ENCODE results near the gene FANCI. TPM values are rescaled to one million over a fixed set of nuclear protein-coding genes. Genes with fewer than 3 reads are reported as not detected.

The FANCI gene
- total RNA-seq, 2 donors from 2014 or later = 1.0 to 7.3 TPM

DNA sequence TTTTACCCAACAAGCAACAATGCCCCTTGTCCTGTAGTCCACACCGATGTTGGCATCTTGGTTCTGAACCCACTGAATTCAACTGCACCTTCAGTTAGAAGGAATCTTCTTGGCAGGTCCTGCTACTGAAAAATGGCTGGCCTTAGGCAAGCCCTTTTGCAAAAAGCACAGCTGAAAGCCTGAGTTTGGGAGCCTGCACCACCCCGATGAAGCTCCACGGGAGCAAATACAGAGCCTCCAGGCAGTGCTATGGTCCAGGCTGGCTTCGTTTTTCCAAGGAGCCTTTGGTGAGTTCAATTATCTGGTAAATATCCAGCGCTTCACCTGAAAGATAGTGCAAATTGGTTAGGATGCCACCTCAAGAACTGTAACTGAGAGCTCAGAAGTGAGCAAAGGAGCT, 72.7 kb downstream of the FANCI start:
- 82 to 90% methylated on average over 5 of the region's 5 CpGs for WGBS, 2 donors
- Histone ChIP-seq H3K27me3 (no peaks in the 10 kb centered on the region), H3K36me3 (replicated peaks in 1 of 2; ENCODE audit: insufficient read depth in 1 of 2, low read depth in 2 of 2) (peaks cover 13 to 37% of the 10 kb centered on the region in 2 donors), H3K27ac (no peak overlapping the region), H3K4me3 (no peak overlapping the region), H3K4me1 (no peaks in the 10 kb centered on the region), H3K9me3 (no peaks in the 10 kb centered on the region)
- DNase-seq (no peak), ATAC-seq (no peak)
- intact Hi-C loops (cut with DNase I) = no loop called here
- TF ChIP-seq, protein P1, sequence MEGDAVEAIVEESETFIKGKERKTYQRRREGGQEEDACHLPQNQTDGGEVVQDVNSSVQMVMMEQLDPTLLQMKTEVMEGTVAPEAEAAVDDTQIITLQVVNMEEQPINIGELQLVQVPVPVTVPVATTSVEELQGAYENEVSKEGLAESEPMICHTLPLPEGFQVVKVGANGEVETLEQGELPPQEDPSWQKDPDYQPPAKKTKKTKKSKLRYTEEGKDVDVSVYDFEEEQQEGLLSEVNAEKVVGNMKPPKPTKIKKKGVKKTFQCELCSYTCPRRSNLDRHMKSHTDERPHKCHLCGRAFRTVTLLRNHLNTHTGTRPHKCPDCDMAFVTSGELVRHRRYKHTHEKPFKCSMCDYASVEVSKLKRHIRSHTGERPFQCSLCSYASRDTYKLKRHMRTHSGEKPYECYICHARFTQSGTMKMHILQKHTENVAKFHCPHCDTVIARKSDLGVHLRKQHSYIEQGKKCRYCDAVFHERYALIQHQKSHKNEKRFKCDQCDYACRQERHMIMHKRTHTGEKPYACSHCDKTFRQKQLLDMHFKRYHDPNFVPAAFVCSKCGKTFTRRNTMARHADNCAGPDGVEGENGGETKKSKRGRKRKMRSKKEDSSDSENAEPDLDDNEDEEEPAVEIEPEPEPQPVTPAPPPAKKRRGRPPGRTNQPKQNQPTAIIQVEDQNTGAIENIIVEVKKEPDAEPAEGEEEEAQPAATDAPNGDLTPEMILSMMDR (IDR thresholded peaks at IDR 0.05) = no peak
- no peak for TF ChIP-seq POLR2A (IDR thresholded peaks at IDR 0.05)

GRCh38 chr15:89317186-89317720, 73.5 kb downstream of the FANCI start:
- TF ChIP-seq, protein P1 (IDR thresholded peaks at IDR 0.05) = no peak
- no peak for TF ChIP-seq POLR2A (IDR thresholded peaks at IDR 0.05)
- intact Hi-C loops (cut with DNase I) = no loop called here
- Histone ChIP-seq H3K36me3 (replicated peaks in 1 of 2; ENCODE audit: insufficient read depth in 1 of 2, low read depth in 2 of 2) (peaks cover 13 to 42% of the 10 kb centered on the region in 2 donors), H3K4me3 (no peak overlapping the region), H3K4me1 (no peaks in the 10 kb centered on the region), H3K27ac (no peak overlapping the region), H3K27me3 (no peaks in the 10 kb centered on the region), H3K9me3 (no peaks in the 10 kb centered on the region)
- no peak for ATAC-seq
- WGBS, 2 donors = 77 to 84% methylated on average over 4 of the region's 4 CpGs
- no peak for DNase-seq

GRCh38 chr15:89319678-89320077, 75.9 kb downstream of the FANCI start:
- H3K36me3 ChIP-seq (replicated peaks in 1 of 2; ENCODE audit: insufficient read depth in 1 of 2, low read depth in 2 of 2) = peaks cover 27 to 63% of the 10 kb centered on the region in 2 donors

DNA sequence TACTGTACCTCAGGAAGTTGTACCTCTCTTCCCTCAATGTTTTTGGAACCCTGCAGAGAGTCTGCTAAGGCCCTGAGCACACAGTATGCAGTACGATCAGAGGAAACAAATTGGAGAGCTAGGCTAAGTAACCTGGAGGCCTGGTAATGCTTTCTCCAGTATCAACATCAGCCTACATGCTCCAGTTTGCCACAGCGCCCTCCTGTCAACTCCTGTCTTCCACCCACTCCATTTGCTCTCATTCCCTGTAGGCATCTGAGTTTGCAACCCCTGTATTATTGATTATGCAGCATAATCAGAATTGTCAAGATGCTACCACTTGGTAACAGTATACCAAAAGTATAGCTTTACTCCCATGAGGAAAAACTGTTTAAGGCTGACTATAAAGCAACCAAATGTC, 76.4 kb downstream of the FANCI start:
- no peak overlapping the region for H3K27ac ChIP-seq
- no peak for DNase-seq
- no peak for ATAC-seq
- no peak overlapping the region for H3K4me3 ChIP-seq
- H3K27me3 ChIP-seq = no peaks in the 10 kb centered on the region
- peaks cover 27 to 64% of the 10 kb centered on the region in 2 donors for H3K36me3 ChIP-seq (replicated peaks in 1 of 2; ENCODE audit: insufficient read depth in 1 of 2, low read depth in 2 of 2)
- WGBS, 2 donors = 92 to 93% methylated on average over 2 of the region's 2 CpGs
- H3K9me3 ChIP-seq = no peaks in the 10 kb centered on the region
- TF ChIP-seq POLR2A (IDR thresholded peaks at IDR 0.05) = no peak
- TF ChIP-seq, protein P1 (IDR thresholded peaks at IDR 0.05) = no peak
- H3K4me1 ChIP-seq = no peaks in the 10 kb centered on the region
- intact Hi-C loops (cut with DNase I) = no loop called here

More at GRCh38 chr15:89319678-89320077, 75.9 kb downstream of the FANCI start:
- 92 to 94% methylated on average over 9 of the region's 9 CpGs for WGBS, 2 donors
- Histone ChIP-seq H3K9me3 (no peaks in the 10 kb centered on the region), H3K27ac (no peak overlapping the region), H3K4me3 (no peak overlapping the region), H3K27me3 (no peaks in the 10 kb centered on the region), H3K4me1 (no peaks in the 10 kb centered on the region)
- DNase-seq (no peak), ATAC-seq (no peak)
- TF ChIP-seq, protein P1 (IDR thresholded peaks at IDR 0.05) = no peak
- no peak for TF ChIP-seq POLR2A (IDR thresholded peaks at IDR 0.05)
- intact Hi-C loops (cut with DNase I) = no loop called here

All from body of pancreas (tissue), 4 donors.